Fibroblast of skin of left biceps (primary cell): ENCODE data around the gene SMIM45.

ENCODE experiments used
- DNase-seq, 2 experiments: peaks; one replicate each; pipeline ENCODE4 v3.0.0-alpha.2; 2013; ENCODE audit warnings: low read depth in 2 of 2

SMIM45 gene

GRCh38 chr22:41951898-41952474, at the start of gene SMIM45:
Gene SMIM45, plus strand, starts transcription at chr22:41952150.
- no peak for DNase-seq

DNA sequence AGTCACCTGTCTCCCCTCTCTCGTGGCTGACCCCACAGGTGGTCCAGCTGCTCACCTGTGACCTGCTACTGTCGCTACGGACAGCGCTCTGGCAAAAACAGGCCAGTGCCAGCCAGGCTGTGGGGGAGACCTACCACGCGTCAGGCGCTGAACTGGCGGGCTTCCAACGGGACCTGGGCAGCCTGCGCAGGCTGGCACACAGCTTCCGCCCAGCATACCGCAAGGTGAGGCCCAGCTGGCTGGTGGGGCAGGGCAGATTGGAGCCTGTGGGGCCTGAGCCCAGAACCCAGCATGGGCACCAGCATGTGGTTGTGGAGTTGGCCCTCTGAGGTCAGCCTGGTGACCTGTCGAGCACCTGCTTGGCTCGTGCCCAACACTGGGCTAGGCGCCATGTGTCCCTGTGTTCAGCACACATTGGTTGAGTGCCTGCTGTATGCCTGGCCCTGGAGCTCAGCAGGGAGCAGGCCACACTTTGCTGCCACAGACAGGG, 49.0 kb upstream of the SMIM45 start:
- no peak for DNase-seq

DNA sequence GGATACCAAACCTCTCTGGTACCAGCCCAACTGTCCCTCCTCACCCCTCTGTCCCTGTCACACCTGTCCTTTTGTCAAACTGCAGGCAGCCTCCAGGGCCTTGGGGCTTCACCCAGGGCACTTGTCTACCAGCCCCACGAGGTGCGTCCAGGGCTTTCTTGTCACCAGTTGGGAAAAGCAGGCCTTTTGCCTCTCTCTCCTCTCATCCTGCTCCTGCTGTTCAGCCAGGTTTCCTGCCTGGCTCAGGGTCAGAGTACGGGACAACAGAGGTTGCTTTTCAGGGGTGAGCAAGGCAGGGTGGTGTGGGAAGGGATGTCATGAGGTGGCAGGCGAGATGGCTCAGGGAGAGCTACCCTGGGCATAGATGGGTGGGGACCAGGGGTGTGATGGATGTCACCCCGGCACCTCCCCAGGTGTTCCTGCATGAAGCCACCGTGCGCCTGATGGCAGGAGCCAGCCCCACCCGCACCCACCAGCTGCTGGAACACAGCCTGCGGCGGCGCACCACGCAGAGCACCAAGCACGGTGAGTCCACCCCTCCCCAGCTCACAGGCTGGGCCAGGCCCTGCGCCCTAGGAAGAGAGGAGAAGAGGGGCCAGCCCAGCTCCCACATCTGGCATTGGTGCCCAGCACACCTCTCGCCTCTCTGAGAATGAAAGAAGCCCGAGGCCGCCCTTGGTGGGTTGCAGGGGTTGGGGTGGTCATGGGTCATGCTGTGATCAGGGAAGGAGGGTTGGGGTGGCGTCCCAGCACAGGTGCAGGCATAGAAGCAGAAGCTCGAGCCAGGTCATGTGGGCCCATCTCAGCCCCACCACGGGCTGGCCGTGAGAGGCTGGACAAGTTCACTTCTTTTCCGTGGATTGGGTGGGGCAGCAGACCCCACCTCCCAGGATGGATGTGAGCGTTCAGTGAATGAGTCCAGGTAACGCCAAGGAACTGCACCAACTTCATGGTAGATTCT, 47.2 kb upstream of the SMIM45 start:
- DNase-seq = no peak

GRCh38 chr22:41905411-41906202, 46.3 kb upstream of the SMIM45 start:
- no peak for DNase-seq

DNA sequence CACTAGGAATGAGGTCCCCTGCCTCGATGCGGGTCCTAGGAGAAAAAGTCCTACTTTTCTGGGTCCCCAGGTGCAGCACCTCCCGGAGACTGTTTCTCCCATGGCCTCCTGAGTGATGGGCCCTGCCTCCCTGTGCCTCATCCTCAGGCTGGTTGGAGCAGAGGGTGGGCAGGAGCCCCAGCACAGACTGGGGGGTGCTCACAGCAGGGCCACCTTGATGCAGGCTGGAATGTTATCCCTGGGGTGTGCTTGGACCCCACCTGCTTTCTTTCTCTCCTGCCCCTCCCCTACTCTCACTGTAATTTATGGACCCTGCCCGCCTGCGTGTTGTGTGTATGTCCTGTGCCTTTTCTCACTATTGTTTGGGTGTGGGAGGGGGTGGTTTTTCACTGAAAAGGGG, 45.1 kb upstream of the SMIM45 start:
- no peak for DNase-seq

GRCh38 chr22:41907436-41908401, 44.2 kb upstream of the SMIM45 start:
- no peak for DNase-seq

DNA sequence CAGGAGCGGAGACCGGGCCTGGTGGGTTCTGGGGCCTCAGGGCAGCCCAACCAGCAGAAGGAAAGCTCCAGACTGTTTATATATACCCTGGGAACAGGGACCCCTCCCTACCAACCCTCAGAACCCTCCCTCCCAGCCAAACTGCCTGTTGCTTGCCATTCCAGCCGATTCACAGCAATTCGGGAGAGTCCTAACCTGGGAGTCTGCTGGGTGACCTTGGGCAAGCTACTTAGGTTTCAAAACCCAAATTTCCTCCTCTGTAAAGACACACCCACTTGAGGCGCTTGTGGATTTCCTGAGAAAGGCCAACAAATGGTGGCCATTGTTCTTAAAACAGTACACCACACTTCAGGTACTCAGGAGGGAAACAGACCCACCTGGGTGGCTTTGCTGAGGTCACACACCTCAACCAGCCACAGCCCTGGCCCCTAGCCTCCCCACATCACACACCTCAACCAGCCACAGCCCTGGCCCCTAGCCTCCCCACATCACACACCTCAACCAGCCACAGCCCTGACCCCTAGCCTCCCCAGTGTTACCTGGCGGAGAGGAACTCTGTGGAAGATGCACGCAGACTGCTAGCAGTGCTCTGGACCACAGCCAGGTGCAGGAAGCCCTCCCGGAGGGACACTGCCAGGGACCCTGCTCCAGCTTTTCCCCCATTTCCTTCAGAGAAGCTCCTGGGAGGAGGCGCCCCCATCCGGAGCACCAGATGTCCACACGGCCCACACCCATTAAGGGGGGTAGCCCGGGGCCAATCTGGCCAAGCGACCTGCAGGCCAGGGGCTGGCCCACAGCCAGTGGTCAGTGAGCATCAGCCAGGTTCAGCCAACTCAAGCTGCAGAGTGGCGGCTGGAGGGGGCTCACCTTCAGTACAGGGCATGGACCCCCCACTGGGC, 43.3 kb upstream of the SMIM45 start:
- DNase-seq = no peak

- no peak for DNase-seq
Measured at GRCh38 chr22:41909310-41910049, 42.5 kb upstream of the SMIM45 start.

DNA sequence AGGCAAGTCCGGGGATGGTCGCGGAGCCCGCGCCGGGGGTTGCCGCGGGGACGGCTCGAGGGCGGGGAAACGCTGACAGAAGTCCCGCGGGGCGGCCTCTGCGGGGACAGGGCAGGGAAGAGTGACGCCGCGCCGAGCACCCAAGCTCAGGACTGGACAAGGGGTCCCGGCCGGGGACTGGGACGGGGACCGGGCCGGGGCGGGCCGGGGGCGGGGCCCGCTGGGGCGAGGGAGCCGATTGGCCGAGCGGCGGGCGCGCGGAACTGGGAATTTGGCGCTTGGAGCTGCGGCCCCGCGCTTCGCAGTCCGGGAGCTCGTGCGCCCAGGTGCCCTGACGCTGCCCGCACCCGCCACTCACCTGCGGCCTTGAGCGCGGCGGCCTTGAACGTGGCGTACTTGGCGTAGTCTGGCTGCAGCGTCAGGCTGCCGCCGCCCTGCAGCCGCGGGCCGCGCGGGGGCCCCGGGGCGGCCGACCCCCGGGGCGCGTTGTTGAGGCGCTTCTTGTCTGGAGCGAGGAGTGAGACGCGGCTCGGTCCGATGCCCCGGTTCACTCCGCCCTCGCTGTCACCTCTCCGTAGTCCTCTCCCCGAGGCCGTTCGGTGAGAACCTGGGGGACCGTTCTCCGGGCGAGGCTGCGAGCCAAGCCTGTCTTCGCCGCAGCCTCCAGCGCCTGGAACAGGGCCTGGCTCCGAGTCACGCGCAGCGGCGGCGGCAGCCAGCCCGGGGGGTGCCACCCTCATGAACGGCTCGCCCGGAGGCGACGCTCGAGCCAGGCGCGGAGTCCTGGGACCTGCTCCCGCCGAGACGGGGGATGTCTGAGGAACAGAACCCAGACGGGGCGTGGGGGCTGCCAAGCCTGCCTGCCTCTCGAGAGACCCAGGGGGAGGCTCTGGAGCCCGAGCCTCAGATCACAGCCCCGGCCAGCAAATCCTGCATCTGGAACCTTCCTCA, 41.6 kb upstream of the SMIM45 start:
- no peak for DNase-seq

DNA sequence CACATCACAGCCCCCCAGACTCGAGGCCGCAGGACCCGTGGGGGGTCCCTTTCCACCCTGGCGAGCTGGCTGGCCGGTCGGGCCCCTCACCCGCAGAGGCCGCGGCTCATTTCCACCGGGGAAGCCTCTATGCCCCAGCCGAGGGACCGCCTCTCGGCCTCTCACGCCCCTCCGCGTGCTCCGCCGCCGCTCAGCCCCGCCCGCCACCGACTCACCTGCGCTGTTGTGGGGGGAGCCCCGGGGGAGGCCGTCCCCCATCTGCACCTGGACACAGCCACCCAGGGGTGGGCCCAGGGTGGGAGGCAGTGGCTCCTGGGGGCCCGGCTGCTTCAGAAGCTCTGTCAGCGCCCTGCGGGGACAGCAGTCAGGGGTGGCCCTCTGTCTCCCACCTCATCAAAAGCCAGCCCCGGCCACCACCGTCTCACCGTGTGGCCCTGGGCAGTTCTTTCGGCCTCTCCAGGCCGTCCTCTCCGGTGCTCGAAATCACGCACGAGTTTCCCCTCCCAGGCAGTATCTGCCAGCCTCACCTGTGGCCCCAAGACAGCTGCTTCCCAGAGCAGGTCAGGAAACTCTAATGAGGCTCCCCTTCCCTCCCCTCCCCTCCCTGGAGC, 40.8 kb upstream of the SMIM45 start:
- no peak for DNase-seq

GRCh38 chr22:41912338-41913039, 39.5 kb upstream of the SMIM45 start:
- DNase-seq = no peak

GRCh38 chr22:41913040-41913719, 38.8 kb upstream of the SMIM45 start:
- DNase-seq = no peak

DNA sequence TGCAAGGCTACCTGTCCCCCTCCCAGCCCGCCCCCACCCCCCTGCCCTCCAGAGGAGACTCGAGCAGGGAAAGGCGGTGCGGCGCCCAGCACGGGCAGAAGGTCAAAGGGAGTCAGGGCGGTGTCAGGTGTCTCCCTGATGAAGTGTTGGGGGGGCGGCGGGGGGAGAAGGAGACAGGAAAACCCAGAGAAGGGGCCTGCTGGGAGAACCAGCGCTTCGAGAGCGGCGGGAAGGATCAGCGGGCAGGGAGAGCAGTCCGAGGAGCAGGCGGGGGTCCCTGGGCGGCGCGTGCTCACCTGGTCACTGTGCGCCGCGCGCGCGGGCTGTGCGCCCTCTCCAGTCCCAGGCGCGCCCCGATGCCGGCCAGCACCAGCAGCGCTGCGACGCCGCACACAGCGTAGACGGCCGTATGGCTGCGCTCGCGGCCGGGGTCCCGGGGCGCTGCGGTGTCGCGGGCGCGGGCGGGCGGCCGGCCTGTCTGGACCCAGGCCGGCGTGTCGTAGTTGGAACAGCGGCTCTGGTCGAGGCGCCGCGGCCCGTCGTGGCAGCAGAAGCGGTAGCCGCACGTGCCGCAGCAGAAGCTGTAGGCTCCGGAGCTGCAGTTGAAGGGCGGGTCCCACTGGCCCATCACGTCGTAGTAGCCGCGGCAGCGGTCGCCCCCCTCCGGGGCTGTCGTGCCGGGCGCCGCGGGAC, 38.0 kb upstream of the SMIM45 start:
- DNase-seq = no peak

DNA sequence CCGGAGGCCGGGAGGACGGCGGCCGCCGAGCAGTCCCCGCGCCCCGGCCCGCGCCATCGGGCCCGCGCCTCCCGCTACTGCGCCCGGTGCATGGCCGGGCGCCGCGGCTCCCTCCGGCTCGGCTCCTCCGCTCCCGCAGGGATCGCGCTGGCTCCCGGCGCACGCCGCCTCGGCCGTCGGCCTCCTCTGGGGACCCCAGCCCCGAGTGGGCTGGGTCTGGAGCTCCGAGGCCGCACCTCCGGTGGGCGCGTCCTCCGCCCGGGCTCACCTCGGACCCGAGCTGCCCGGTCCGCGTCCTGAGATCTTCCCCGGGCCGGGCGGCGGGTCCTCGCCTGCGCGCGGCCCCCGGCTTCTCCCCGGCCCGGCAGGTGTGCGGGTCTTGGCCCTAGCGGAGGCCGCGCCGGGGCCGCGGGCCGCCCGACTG, 37.3 kb upstream of the SMIM45 start:
- DNase-seq = no peak

DNA sequence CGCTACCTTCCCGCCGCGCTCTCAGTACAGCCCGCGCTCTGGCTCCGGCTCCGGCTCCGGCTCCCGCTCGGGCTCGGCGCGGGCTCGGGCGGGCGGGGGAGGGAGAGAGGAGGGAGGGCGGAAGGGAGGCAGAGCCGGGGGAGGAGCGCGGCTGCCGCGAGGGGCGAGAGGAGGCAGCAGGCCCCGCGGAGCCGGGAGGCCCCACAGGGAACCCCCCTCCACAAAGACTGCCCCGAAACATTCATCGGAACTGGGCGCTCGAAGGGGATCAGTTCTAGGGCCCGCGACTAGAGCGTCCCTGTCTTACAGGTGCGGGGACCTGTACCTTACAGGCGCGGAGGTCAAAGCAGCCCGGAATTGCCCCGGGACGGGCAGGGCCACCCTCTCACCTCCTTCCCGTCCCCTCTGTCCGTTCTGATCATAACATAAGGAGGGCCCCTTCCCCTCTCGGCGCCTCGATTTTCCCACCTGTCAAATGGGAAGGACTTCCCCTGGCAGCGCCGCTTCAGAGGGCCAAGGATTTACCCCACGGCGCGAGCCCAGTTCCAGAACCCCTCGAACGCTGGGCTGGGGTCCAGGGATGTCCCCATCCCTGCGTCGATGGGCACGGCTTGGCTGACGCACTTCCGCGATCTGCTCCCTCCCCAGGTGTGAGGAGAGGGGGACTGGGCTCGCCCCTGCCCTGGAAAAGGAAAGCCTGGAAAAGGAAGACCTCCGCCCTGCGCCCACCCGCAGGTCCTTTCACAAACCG, 36.7 kb upstream of the SMIM45 start, which contains the start of gene SHISA8:
SHISA8 (minus strand) TSS at position 40 of the 751 bp plus-strand sequence. CDS start 407 bp downstream, outside the sequence.
- DNase-seq = no peak
